Measurements from ENCODE around the gene SLC7A7. TPM values are rescaled to one million over a fixed set of nuclear protein-coding genes. Genes with fewer than 3 reads are reported as not detected.
"Not testable (repeated sequence)": the region's sequence is repeated elsewhere in the genome, so short reads cannot be mapped to it uniquely, and the experiment has no call there.

The SLC7A7 gene
- total RNA-seq, 1 donor from 2014 or later = 4.7 TPM

- ATAC-seq; intact Hi-C loops (cut with micrococcal nuclease); DNase-seq: not testable (repeated sequence)
These were observed 83.2 kb downstream of the SLC7A7 start for GRCh38 chr14:22732062-22732461.

DNA sequence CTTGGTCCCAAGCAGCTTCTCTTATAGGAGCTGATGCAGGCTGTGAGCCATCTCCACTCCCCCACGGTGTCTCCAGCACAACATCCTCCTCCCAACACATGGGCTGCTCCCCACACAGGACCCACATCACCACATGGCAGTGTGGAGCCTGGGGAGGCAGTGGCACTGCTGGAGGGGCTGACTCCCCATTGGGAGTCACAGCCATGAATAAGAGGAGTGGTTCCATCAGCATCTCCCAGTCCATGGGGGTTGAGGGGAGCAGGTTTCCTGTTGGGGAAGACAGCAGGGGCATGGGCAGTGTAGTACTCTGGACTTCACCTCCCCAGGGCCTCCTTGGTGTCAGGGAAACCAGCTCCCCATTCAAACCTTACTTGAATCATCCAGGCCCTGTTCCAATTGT, 89.2 kb downstream of the SLC7A7 start:
- no peak for ATAC-seq
- intact Hi-C loops (cut with micrococcal nuclease) = no loop called here
- DNase-seq = no peak

DNA sequence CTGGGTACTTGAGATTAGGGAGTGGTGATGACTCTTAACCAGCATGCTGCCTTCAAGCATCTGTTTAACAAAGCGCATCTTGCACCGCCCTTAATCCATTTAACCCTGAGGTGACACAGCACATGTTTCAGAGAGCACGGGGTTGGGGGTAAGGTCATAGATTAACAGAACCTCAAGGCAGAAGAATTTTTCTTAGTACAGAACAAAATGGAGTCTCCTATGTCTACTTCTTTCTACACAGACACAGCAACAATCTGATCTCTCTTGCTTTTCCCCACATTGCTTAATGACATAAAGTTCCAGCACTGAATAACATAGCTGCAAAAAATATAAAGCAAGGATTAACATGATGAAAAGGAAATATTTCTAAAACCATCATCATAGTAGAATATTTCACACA, 89.9 kb downstream of the SLC7A7 start:
- ATAC-seq; DNase-seq; intact Hi-C loops (cut with micrococcal nuclease): not testable (repeated sequence)

GRCh38 chr14:22724847-22725246, 90.4 kb downstream of the SLC7A7 start:
- DNase-seq; intact Hi-C loops (cut with micrococcal nuclease); ATAC-seq: not testable (repeated sequence)

DNA sequence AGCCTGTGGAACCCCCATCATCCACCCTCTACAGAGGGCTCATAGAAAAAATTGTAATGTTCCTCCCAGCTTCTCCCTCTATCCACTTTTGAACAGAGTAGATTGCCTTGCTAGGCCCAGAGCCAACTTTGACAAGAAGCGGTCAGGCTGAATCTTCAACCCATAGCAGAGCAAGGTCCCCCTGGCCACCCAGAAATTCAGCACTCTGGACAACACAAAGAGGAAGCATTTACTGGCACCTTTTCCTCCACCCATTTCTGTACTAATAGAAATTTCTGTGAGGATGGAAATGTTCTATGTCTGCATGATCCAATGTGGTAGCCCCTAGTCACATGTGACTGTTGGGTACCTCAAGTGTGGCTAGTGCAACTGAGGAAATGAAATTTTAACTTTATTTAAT, 91.4 kb downstream of the SLC7A7 start:
- intact Hi-C loops (cut with micrococcal nuclease) = no loop called here
- no peak for ATAC-seq
- no peak for DNase-seq

Other genes with a start within 250 kb of the SLC7A7 start
- gene DAD1, start 226.2 kb downstream of the SLC7A7 start, total RNA-seq = 149 TPM
- 24.5 TPM for gene ABHD4, start 217.1 kb downstream of the SLC7A7 start, total RNA-seq
- not detected for gene OR6J1, start 171.1 kb downstream of the SLC7A7 start, total RNA-seq
- gene OXA1L, start 48.7 kb downstream of the SLC7A7 start, total RNA-seq = 184 TPM
- 113 TPM for gene MRPL52, start 14.5 kb upstream of the SLC7A7 start, total RNA-seq
- gene MMP14, start 21.1 kb upstream of the SLC7A7 start, total RNA-seq = 19.9 TPM
- 61.9 TPM for gene LRP10, start 56.3 kb upstream of the SLC7A7 start, total RNA-seq
- gene REM2, start 67.8 kb upstream of the SLC7A7 start, total RNA-seq = not detected
- gene RBM23, start 103.7 kb upstream of the SLC7A7 start, total RNA-seq = 52.5 TPM
- gene PRMT5, start 113.9 kb upstream of the SLC7A7 start, total RNA-seq = 56.6 TPM
- 19.4 TPM for gene HAUS4, start 141.7 kb upstream of the SLC7A7 start, total RNA-seq
- 12.4 TPM for gene AJUBA, start 167.1 kb upstream of the SLC7A7 start, total RNA-seq
- gene C14orf93, start 194.7 kb upstream of the SLC7A7 start, total RNA-seq = 6.2 TPM
- gene PSMB5, start 219.5 kb upstream of the SLC7A7 start, total RNA-seq = 111 TPM
- not detected for gene PSMB11, start 226.8 kb upstream of the SLC7A7 start, total RNA-seq
- 2.0 TPM for gene CDH24, start 242.1 kb upstream of the SLC7A7 start, total RNA-seq

All from left ventricle myocardium superior (tissue), 1 donor.